ENCODE data around the gene TMC1. TPM values are rescaled to one million over a fixed set of nuclear protein-coding genes. Genes with fewer than 3 reads are reported as not detected.

TMC1 gene
- total and polyA plus RNA-seq, 10 of the 15 experiments (the other 5 are each of a cell fraction or from before 2014, with no cell fraction given) = 0.06 to 0.94 (median 0.40) TPM; not detected in 1

GRCh38 chr9:72473474-72474261, 47.7 kb upstream of the TMC1 start (continued):
- peak; percentile 47; the same call in 1 of the 2 replicates for TF ChIP-seq ZNF687 (IDR thresholded peaks at IDR 0.05)
- TF ChIP-seq E4F1 (IDR thresholded peaks at IDR 0.05; ENCODE audit: borderline replicate concordance, partially characterized antibody) = no peak
- no peak for TF ChIP-seq MEF2A (IDR thresholded peaks at IDR 0.05; ENCODE audit: insufficient read depth, low read depth, low read length)
- no peak for TF ChIP-seq CHD1 (IDR thresholded peaks at IDR 0.05; ENCODE audit: low read depth, low read length)
- TF ChIP-seq POLR2A (IDR thresholded peaks at IDR 0.05; ENCODE audit: low read depth, low read length) = no peak
- peak; percentile 78 to 79; a peak in 3 of 4 replicates for TF ChIP-seq IKZF2 (IDR thresholded peaks at IDR 0.05)
- TF ChIP-seq SPI1 (IDR thresholded peaks at IDR 0.05; ENCODE audit: borderline replicate concordance, insufficient read depth, low read depth, low read length) = no peak
- 0 out of 2 replicates have a peak, but pooled peaks have one; percentile 54 for TF ChIP-seq MTA3 (IDR thresholded peaks at IDR 0.05; ENCODE audit: borderline replicate concordance, low read length)
- TF ChIP-seq DPF2 (IDR thresholded peaks at IDR 0.05) = 0 out of 2 replicates have a peak, but pooled peaks have one; percentile 43
- no peak for TF ChIP-seq EZH2 (IDR thresholded peaks at IDR 0.05; ENCODE audit: borderline replicate concordance, control insufficient read depth, low read depth, low read length)
- no peak for TF ChIP-seq ZBTB33 (IDR thresholded peaks at IDR 0.05)
- no peak for TF ChIP-seq SREBF2 (IDR thresholded peaks at IDR 0.05; ENCODE audit: low read length)
- no peak for TF ChIP-seq BRCA1 (IDR thresholded peaks at IDR 0.05; ENCODE audit: low read depth, low read length)
- no peak for TF ChIP-seq EGR1 (IDR thresholded peaks at IDR 0.05; ENCODE audit: borderline replicate concordance in 1 of 2, low read depth in 2 of 2, low read length in 2 of 2)
- peak; percentile 86 for TF ChIP-seq RAD51 (IDR thresholded peaks at IDR 0.05)
- TF ChIP-seq SKIL (IDR thresholded peaks at IDR 0.05; ENCODE audit: low read depth, poor library complexity, severe bottlenecking) = peak; percentile 61
- no peak for TF ChIP-seq NR2C1 (IDR thresholded peaks at IDR 0.05)
- peak; percentile 52; the same call in 1 of the 2 replicates for TF ChIP-seq BCL11A (IDR thresholded peaks at IDR 0.05; ENCODE audit: low read depth, low read length)
- no peak for TF ChIP-seq ZSCAN29 (IDR thresholded peaks at IDR 0.05)
- peak; percentile 73; the same call in 1 of the 2 replicates for TF ChIP-seq FOXM1 (IDR thresholded peaks at IDR 0.05; ENCODE audit: low read depth, low read length)

Measured in GM12878 (cell line).